ENCODE results near the gene SEC24D.

The SEC24D gene

DNA sequence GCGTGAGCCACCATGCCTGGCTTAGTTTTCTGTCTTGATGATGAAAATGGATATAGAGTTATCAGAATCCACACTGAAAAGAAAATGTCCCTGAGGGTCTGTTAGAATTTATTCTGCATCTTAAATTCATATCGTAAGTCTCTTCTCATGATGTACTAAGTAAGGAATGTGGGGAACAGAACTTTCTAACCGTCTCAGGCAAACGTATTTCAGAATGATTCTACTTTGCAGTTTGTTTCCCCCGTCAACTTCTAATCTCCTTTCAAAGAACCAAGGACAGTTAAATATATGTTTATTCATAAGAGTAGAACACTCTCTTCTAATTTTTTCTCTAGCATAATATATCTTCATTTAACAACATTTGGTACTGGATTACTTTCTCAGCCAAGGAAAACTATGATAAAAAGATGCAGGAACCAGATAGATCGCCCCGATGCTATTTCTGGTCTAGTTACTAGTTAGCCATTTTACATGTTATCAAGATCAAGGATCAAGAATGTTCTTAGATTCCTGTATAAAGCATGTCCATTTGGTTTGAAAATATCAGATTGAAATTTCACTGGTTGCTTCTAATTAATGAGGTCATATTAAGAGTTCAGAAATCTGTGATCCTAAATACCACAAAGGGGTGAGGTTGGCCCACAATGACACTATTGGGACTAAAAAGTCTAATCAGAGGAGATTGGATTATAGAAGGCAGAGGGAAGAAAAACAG is 101.3 kb downstream of the SEC24D start:
- peak overlapping the region; percentile 26 for H3K27ac ChIP-seq
- TF ChIP-seq, protein P1, sequence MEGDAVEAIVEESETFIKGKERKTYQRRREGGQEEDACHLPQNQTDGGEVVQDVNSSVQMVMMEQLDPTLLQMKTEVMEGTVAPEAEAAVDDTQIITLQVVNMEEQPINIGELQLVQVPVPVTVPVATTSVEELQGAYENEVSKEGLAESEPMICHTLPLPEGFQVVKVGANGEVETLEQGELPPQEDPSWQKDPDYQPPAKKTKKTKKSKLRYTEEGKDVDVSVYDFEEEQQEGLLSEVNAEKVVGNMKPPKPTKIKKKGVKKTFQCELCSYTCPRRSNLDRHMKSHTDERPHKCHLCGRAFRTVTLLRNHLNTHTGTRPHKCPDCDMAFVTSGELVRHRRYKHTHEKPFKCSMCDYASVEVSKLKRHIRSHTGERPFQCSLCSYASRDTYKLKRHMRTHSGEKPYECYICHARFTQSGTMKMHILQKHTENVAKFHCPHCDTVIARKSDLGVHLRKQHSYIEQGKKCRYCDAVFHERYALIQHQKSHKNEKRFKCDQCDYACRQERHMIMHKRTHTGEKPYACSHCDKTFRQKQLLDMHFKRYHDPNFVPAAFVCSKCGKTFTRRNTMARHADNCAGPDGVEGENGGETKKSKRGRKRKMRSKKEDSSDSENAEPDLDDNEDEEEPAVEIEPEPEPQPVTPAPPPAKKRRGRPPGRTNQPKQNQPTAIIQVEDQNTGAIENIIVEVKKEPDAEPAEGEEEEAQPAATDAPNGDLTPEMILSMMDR (conservative IDR thresholded peaks at IDR 0.05) = no peak

- TF ChIP-seq, protein P1 (conservative IDR thresholded peaks at IDR 0.05) = no peak
- no peak overlapping the region for H3K27ac ChIP-seq
These were observed 103.2 kb downstream of the SEC24D start for GRCh38 chr4:118732591-118733330.

DNA sequence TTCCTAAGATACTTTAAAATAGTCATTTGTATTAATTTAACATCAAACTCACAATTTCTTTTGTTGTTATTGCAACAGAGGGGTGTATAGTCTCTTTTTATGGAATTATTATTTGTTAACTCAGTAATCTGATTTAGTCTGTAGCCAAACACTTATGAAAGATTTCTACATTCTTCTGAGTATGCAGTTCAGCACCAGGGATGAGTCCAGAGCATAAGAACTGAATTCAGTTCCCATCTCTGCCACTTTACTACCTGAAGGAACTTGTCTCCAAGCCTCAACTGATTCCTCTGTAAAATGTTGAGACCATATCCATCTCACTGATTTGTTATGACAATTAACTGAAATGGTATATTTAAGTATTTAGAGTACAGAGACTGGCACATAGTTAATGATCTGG is 105.2 kb downstream of the SEC24D start:
- no peak overlapping the region for H3K27ac ChIP-seq
- TF ChIP-seq, protein P1 (conservative IDR thresholded peaks at IDR 0.05) = no peak

DNA sequence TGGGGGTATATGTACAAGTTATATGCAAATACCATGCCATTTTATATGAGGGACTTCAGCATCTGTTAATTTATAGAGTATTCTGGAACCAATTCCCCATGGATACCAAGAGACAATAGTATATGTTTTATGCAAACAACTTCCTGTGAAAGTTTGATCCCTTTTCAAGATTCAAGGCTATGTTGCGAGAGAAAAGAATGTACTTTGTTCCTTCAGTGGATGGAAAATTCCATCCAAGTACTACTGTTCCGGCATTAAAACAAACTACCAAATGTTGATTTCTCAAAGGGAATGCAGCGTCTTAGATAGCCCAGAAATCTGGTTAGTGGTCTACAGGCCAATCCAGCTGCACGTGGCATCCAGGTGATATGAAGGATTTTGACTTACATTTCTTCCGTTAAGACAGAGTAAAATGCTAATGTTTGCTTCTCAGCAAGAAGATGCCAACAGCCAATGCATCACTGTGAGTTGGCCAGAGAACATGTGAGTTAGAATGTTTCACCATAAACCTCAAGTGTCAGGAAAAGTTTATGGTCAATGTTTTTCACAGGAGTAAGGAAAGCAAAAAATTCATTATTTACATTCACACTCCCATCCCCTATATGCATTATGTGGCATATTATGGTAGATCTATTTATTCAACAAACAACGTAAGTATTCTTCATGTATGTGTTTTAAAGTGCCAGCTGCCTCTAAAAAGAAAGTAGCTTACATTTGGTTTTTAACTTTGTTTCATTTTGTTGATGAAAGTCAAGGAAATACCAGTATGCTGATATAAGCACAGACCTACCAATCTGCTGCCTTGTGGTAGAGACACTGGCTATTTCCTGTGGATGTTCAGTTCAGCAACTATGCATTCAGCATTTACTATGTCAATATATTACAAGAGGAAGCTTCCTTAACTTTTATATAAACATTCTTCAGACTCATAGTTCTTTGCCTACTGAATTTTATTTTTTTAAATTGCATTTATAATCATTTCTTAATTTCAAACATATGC is 106.3 kb downstream of the SEC24D start:
- TF ChIP-seq, protein P1 (conservative IDR thresholded peaks at IDR 0.05) = no peak
- no peak overlapping the region for H3K27ac ChIP-seq

- TF ChIP-seq, protein P1 (conservative IDR thresholded peaks at IDR 0.05) = no peak
- H3K27ac ChIP-seq = no peak overlapping the region
These were observed 108.6 kb downstream of the SEC24D start for GRCh38 chr4:118727360-118727759.

DNA sequence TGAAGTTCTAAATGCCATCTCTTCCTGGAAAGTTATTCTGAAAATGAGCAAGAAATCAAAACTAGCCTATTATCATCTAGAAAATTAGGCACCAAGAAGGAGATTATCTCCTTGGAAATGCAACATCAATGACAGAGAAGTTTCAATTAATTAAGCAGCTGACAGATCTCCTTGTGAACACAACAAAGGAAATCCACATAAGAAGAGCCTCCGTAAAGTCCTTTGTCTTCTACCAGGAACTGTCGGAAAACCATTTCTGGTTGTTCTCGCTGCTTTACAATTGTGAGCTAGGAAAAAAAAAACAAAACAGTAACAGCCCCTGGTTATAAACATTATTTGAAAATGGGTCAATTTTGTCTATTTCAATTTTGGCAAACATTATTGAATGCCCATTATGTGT is 112.6 kb downstream of the SEC24D start:
- TF ChIP-seq, protein P1 (conservative IDR thresholded peaks at IDR 0.05) = no peak
- H3K27ac ChIP-seq = no peak overlapping the region

DNA sequence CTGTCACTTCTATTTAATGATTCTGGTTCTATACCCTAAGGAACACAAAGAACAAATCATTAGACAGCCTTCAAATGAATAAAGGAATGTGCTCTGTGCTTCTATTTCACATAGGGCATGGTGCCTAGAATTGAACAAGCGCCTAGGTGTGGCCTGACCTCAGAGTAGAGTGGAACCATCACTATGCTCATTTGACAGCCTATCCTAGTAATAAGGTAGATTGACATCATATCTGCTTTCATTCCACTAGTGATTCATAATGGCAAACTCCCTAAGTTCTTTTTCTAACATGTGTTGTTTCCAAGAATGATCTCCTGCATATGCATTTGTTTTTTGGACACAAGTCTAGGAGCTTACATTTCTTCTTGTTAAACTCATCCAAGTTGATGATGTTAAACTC is 114.2 kb downstream of the SEC24D start:
- TF ChIP-seq, protein P1 (conservative IDR thresholded peaks at IDR 0.05) = no peak
- H3K27ac ChIP-seq = no peak overlapping the region
